Left cardiac atrium (tissue), 4 donors: ENCODE results near the gene FAM78A. TPM values are rescaled to one million over a fixed set of nuclear protein-coding genes. Genes with fewer than 3 reads are reported as not detected.

Experiments
- ATAC-seq, 2 donors: fragments of 200-7000 bp; cut with Tn5 transposase; one replicate each; pipeline ENCODE4 v1.9.1; 2020; ENCODE audit warnings: mild to moderate bottlenecking in 2 of 2, moderate library complexity in 2 of 2
- DNase-seq: peaks from one replicate; pipeline ENCODE4 v3.0.0-alpha.2; 2020
- intact Hi-C, 2 donors: fragments of 100-400 bp; cut with DNase I; formaldehyde crosslinking; loops; one replicate each; pipeline versions ENCODE4 v1.14.1 to v1.15.1; 2022 to 2023
- long read RNA-seq: library from polyadenylated mRNA; unstranded; transcript quantifications from one replicate; pipeline ENCODE4 v2.0.0, GENCODE V29; 2021
- total RNA-seq, 2 donors: library from RNA; stranded (reverse); fragmentation: NEBNext Ultra II Directional; extraction: Animal tissue kit (Norgen Biotek cat#: 25700); gene quantifications; one replicate each; pipeline ENCODE4 v1.2.1, GENCODE V29; 2021
- donor health status: DM: no; HTN: yes; CAD: no.
- donor health status: DM: no; HTN: yes; CAD: no; lungs with severe emphysema.
- donor health status: DM: yes; HTN: yes; CAD: no.
- donor health status: Dilated cardiomyopathy.

FAM78A gene, protein sequence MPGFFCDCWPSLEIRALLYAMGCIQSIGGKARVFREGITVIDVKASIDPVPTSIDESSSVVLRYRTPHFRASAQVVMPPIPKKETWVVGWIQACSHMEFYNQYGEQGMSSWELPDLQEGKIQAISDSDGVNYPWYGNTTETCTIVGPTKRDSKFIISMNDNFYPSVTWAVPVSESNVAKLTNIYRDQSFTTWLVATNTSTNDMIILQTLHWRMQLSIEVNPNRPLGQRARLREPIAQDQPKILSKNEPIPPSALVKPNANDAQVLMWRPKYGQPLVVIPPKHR
- 10 to 100 TPM; 50.4 to 60.5 TPM for total RNA-seq
- long read RNA-seq, partial matches to known transcripts: 0 of 19 reads
- long read RNA-seq, other reads (novel, unspliced or antisense): 19 of 19 reads

DNA sequence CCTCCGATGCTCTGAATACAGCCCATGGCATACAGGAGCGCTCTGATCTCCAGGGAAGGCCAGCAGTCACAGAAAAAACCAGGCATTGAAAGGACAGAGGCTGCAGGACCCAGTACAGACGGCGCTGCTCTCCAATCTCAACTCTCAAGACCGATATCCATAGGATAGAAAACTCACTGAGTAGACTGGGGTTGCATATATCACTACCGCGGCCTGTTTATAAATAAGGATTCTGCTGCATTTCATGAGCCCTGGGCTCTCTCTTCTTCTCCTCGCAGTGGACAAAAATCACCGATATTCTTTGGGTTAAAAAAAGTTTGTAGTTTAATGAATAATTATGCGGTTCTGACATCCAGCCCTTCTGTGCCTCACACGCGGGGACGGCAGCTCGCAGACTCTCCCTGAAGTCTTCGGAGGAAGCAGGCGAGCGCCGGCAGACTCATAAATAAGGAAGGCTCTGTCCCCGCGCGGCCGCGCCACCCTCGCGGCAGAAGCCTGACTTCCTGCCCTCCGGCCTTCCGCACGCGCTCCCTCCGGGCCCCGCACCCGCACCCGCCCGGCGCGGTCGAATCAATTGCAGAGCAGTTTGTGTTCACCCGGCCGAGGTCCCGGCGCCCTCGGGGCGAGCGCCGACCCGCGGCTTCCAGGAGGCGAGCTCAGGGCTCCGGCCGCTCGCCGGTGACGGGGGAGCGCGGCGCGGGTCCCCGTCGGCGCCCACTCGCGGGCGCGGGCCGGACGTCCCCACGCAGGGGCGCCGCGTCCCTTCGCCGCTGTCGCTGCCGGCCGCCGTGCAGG lies at the start of gene FAM78A:
TSS of gene FAM78A (minus strand) at position 417 of the 795 bp plus-strand sequence. CDS start at position 86, 331 bp downstream.
- intact Hi-C loops: loop anchor here (5.0 to 10.0 kb wide), 3 partner anchors 56 to 101 kb away; no protein-coding TSS in a partner anchor
- ATAC-seq (peak in 1 of 2 donors; percentile 2), DNase-seq (peak; percentile 78)

GRCh38 chr9:131324736-131325679 lies 48.7 kb upstream of the FAM78A start:
- intact Hi-C loops: no loop called here
- ATAC-seq (no peak), DNase-seq (peak; percentile 14)

GRCh38 chr9:131323629-131324028 lies 47.3 kb upstream of the FAM78A start:
- peak; percentile 3 for DNase-seq
- no peak for ATAC-seq
- intact Hi-C loops: no loop called here

GRCh38 chr9:131320031-131320685 lies 43.8 kb upstream of the FAM78A start:
- ATAC-seq (peak; percentile 79 to 81), DNase-seq (peak; percentile 49)
- intact Hi-C loops: no loop called here

GRCh38 chr9:131319486-131319885 lies 43.2 kb upstream of the FAM78A start:
- peak; percentile 15 for DNase-seq
- no peak for ATAC-seq
- intact Hi-C loops: no loop called here

GRCh38 chr9:131318231-131319085 lies 42.1 kb upstream of the FAM78A start:
- intact Hi-C loops: no loop called here
- ATAC-seq (no peak), DNase-seq (peak; percentile 19)

DNA sequence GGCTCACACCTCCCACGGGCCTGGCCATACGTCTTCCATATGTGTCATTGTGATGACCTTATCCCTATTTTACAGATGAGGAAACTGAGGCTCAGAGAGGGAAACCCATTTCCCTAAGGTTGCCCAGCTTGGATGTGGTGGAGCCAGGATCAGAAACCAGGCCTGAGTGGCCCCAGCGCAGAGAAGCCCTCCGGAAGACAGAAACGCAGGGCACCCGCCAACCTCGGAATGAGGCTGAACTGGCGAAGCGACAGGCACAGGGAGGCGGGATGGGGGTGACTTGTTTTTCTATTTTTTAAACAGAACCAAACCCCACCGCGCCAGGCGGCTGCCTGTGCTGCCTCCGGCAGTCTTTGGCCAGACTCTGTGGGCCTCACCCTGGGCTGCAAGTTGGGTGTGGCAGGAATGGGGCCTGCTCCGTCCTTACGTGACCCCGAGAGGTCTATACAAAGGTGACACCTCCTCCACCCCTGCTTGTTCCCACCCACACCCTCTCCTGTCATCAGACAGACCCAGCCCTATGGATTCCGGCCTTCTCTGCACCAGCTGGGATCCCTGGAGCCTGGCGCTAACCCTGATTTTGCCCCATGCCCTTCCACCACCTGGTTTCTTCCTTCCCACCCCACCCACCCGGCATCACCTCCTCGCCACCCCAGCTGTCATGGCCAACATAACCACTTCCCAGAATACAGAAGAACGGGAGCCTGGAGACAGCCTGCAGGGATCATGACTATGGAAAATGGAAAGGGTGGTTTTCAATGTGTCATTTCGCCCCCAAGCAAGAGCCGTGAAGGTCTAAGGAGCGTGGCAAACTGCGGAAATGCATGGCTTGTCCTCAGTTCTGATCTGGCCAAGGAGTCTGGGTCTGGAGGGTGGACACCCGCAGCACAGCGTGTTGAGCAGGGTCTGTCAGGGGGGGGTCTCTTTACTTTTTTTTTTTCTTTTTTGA lies 36.8 kb upstream of the FAM78A start:
- DNase-seq: no peak
- intact Hi-C loops: no loop called here
- no peak for ATAC-seq

GRCh38 chr9:131312246-131312645 lies 35.9 kb upstream of the FAM78A start:
- no peak for ATAC-seq
- no peak for DNase-seq
- intact Hi-C loops: no loop called here

GRCh38 chr9:131310833-131311554 lies 34.7 kb upstream of the FAM78A start:
- ATAC-seq (peak; percentile 46 to 61), DNase-seq (peak; percentile 55)
- intact Hi-C loops: no loop called here

DNA sequence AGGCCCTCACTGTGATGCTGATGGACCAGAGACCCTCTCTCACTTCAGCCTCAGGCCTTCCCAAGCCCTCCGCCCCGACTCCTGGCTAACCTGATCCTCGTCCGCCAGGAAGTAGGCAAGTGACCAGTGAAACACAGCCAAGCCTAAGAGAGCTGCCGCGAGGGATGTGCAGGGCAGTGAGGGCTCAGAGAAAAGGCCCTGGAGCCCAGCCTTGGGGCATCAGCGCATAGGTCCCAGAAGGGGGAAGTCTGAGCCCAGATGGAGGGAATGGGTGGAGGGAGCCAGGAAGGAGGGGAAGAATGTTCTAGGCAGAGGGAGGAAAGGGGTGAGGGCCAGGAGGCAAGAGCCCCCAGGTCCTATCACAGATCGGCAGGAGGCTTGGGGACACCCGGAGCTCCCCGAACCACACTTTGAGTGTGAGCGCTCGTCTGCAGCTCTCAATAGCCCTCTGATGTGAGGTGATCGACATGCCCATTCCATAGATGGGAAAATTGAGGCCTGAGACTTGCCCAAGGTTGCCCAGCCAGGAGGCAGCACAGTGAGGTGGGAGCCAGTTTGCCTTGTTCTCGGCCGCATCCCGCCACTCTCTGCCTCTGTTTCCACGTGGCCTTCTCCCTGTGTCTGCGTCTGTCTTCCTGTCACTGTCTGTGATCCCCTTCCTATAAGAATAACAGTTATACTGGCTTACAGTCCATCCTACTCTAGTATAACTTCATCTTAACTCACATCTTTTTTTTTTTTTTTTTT lies 33.4 kb upstream of the FAM78A start:
- intact Hi-C loops: no loop called here
- DNase-seq (no peak), ATAC-seq (no peak)

DNA sequence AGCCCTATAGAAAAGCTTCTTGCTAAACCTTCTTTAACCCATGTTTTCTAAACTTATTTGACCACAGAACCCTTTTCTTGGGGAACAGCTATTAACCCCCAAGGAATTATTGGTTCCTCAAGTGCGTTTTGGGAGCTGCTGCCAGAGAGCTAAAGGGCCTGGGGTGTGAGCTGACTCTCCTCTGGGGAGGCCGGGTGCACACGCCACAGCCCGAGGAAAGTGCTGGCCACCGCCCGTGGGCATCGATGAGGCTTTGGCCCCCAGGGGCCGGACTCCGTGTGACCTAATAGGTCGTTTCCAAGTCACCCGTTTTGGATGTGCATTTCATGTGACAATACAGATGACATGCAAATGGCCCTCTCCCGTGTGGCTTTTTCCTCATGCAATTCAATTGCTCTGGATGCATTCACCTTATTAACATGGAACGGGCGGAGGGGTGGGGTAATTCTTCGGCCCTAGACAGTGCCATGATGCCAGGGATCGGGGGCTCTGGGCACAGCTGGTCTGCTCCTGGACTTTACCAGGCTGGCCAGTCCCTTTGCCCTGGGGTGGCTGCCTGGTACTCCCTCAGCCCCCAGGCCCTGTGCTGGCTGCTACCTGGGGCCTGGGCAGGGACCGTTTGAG lies 32.7 kb upstream of the FAM78A start:
- DNase-seq (no peak), ATAC-seq (no peak)
- intact Hi-C loops: no loop called here

- intact Hi-C loops: no loop called here
- DNase-seq (no peak), ATAC-seq (peak; percentile 14)
Measured at GRCh38 chr9:131308452-131308851, 32.1 kb upstream of the FAM78A start.

GRCh38 chr9:131307974-131308373 lies 31.7 kb upstream of the FAM78A start:
- DNase-seq (no peak), ATAC-seq (peak; percentile 4 to 27)
- intact Hi-C loops: no loop called here

- DNase-seq (no peak), ATAC-seq (no peak)
- intact Hi-C loops: no loop called here
Measured at GRCh38 chr9:131306397-131307004, 30.2 kb upstream of the FAM78A start.
